HEK293T (cell line): Measurements from ENCODE around the gene SPOCD1.

Experiments
- CTCF ChIA-PET: fragments of 350-600 bp; formaldehyde crosslinking; extraction: SDS; loops from one replicate; lab custom pipeline; 2021; ENCODE audit warnings: antibody characterized with exemption, inconsistent platforms; lab: Yijun Ruan, JAX
- POLR2A ChIA-PET: fragments of 350-600 bp; formaldehyde crosslinking; extraction: SDS; loops from one replicate; lab custom pipeline; 2020; ENCODE audit warnings: antibody characterized with exemption, inconsistent platforms; lab: Yijun Ruan, JAX
- DNase-seq: peaks from one replicate; pipeline ENCODE4 v3.0.0; 2012; ENCODE audit warnings: mixed read lengths; ENCODE audit errors: extremely low spot score
- ARNT ChIP-seq: fragments of 450-650 bp; IDR thresholded peaks from 2 replicates; pipeline ENCODE4 v1.6.1; 2017; ENCODE audit warnings: mild to moderate bottlenecking
- BHLHE40 ChIP-seq: fragments of 450-650 bp; IDR thresholded peaks from 2 replicates; pipeline ENCODE4 v1.6.1; 2016; ENCODE audit warnings: mild to moderate bottlenecking, moderate library complexity, borderline replicate concordance
- CTBP1 ChIP-seq: fragments of 450-650 bp; IDR thresholded peaks from 2 replicates; pipeline ENCODE4 v1.6.1; 2016; ENCODE audit warnings: borderline replicate concordance
- ELF4 ChIP-seq: fragments of 450-650 bp; IDR thresholded peaks from 2 replicates; pipeline ENCODE4 v1.6.1; 2017; ENCODE audit warnings: antibody characterized with exemption
- FOXA1 ChIP-seq: fragments of 450-650 bp; IDR thresholded peaks from 2 replicates; pipeline ENCODE4 v1.6.1; 2016; ENCODE audit warnings: mild to moderate bottlenecking
- FOXK2 ChIP-seq: fragments of 450-650 bp; IDR thresholded peaks from 2 replicates; pipeline ENCODE4 v1.6.1; 2016; ENCODE audit warnings: mild to moderate bottlenecking
- FOXM1 ChIP-seq: fragments of 450-650 bp; IDR thresholded peaks from 2 replicates; pipeline ENCODE4 v1.6.1; 2017; ENCODE audit warnings: mild to moderate bottlenecking, borderline replicate concordance
- HDGF ChIP-seq: fragments of 450-650 bp; IDR thresholded peaks from 2 replicates; pipeline ENCODE4 v1.6.1; 2017; ENCODE audit warnings: antibody characterized with exemption, borderline replicate concordance
- L3MBTL2 ChIP-seq: fragments of 450-650 bp; conservative IDR thresholded peaks from 2 replicates; pipeline ENCODE4 v1.6.1; 2016; ENCODE audit warnings: mild to moderate bottlenecking
- LEF1 ChIP-seq: fragments of 450-650 bp; IDR thresholded peaks from 2 replicates; pipeline ENCODE4 v1.6.1; 2017; ENCODE audit warnings: mild to moderate bottlenecking, borderline replicate concordance
- NFRKB ChIP-seq: fragments of 450-650 bp; IDR thresholded peaks from 2 replicates; pipeline ENCODE4 v1.6.1; 2016; ENCODE audit warnings: mild to moderate bottlenecking, moderate library complexity
- SP1 ChIP-seq: fragments of 450-650 bp; IDR thresholded peaks from 2 replicates; pipeline ENCODE4 v1.6.1; 2017
- SUZ12 ChIP-seq: fragments of 450-650 bp; IDR thresholded peaks from 2 replicates; pipeline ENCODE4 v1.6.1; 2016; ENCODE audit warnings: mild to moderate bottlenecking
- TARDBP ChIP-seq: fragments of 450-650 bp; IDR thresholded peaks from 2 replicates; pipeline ENCODE4 v1.6.1; 2016
- ZNF384 ChIP-seq: fragments of 450-650 bp; IDR thresholded peaks from 2 replicates; pipeline ENCODE4 v1.6.1; 2016
- TF ChIP-seq, protein P1 (sequence below): fragments of 450-650 bp; IDR thresholded peaks from 2 replicates; pipeline ENCODE4 v1.6.1; 2016

The SPOCD1 gene

GRCh38 chr1:31796707-31797106 is 19.1 kb downstream of the SPOCD1 start:
- ChIA-PET CTCF (interaction anchor here (3.7 kb wide), 1 partner anchor 8 kb away, joined by 21 read pairs; no protein-coding TSS in a partner anchor), POLR2A (no interaction called here)
- TF ChIP-seq FOXK2, result no peak
- TF ChIP-seq LEF1, result no peak
- no peak for TF ChIP-seq SUZ12
- no peak for TF ChIP-seq NFRKB
- no peak for TF ChIP-seq ZNF384
- no peak for TF ChIP-seq HDGF
- TF ChIP-seq CTBP1, result no peak
- no peak for TF ChIP-seq FOXM1
- no peak for DNase-seq

DNA sequence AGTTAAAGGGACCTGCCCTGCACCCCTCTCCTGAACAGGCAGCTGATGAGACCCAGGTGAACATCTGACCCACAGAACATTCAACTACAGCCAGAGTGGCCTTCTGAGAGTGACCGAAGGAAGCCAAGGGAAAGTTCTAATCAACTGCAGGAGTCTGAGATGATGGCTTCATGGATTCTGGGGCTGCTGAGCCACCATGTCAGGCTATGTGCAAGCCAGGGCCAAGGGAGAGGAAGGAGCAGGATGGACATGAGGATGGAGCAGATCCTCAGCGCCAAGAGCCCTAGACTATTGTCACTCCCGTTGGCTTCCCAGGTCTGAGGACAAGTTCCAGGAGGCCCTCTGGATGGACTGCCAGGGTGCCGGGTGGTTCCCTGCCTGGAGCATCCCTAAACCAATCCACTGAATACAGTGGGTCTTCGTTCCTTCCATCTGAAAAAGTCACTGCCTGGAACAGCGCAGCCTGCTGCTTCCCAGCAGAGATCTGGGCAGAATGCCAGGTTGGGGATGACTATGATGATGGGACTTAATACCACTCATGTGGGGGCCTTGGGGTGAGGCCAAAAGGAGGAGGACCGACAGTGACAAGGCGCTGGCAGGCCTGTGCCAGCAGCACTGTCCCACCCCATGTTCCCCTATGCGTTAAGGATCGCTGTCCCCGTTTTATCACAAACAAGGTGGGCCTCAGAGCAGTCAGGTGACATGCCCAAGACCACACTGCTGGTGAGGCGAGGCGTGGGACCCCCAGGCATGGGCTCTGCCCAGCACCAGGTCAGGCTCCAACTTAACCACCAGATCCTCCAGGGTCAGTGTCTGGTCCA is 19.8 kb downstream of the SPOCD1 start:
- DNase-seq, result no peak
- no peak for TF ChIP-seq NFRKB
- TF ChIP-seq, protein P1, sequence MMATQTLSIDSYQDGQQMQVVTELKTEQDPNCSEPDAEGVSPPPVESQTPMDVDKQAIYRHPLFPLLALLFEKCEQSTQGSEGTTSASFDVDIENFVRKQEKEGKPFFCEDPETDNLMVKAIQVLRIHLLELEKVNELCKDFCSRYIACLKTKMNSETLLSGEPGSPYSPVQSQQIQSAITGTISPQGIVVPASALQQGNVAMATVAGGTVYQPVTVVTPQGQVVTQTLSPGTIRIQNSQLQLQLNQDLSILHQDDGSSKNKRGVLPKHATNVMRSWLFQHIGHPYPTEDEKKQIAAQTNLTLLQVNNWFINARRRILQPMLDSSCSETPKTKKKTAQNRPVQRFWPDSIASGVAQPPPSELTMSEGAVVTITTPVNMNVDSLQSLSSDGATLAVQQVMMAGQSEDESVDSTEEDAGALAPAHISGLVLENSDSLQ, result no peak
- no peak for TF ChIP-seq BHLHE40
- no peak for TF ChIP-seq TARDBP
- TF ChIP-seq HDGF, result no peak
- no peak for TF ChIP-seq ARNT
- TF ChIP-seq SUZ12, result no peak
- TF ChIP-seq CTBP1, result no peak
- no peak for TF ChIP-seq SP1
- no peak for TF ChIP-seq ZNF384
- CTCF ChIA-PET, result no interaction called here
- POLR2A ChIA-PET, result no interaction called here

GRCh38 chr1:31795096-31795675 is 20.6 kb downstream of the SPOCD1 start:
- POLR2A ChIA-PET, result no interaction called here
- TF ChIP-seq FOXA1 (no peak), ELF4 (no peak), FOXK2 (no peak), BHLHE40 (no peak), ARNT (no peak), NFRKB (no peak), LEF1 (no peak), CTBP1 (no peak), ZNF384 (no peak), SUZ12 (no peak), SP1 (no peak), FOXM1 (no peak), TARDBP (no peak), HDGF (no peak), L3MBTL2 (no peak)
- TF ChIP-seq, protein P1, result no peak
- CTCF ChIA-PET, result interaction anchor here (0.6 kb wide), 1 partner anchor 79 kb away, joined by 7 read pairs; no protein-coding TSS in a partner anchor
- no peak for DNase-seq

DNA sequence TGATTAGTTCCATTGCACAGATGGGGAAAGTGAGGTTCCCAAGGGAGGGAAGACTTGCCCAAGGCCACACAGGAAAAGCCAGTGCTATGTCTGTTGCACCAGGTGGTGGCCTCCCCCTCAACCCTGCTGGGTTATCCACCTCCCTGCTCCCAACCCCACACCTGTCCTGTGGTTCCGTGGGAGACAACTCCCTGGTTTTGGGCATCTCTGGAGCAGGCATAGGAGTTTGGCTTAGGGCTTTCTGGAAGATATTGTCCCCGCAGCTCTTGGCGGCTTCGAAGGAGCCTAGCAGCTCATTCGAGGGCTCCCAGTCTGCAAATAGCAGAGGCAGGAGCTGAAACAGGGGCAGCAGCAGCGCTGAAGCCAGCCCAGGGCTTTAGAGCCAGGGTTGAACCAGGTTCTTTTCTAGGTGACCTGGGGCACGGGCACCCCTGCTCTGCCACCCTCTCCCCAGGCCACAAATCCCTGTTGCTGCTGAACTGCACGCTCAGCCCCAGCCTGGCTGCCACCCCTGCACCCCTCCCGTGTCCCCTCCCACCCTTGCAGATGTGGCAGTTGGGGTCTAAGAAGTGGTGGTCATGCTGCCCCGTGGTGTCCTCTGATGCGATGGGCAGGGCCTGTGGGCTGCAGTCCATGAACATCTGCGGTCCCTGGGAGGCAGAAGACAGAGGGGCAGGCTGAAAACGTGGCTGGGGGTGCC is 22.1 kb downstream of the SPOCD1 start:
- no peak for DNase-seq
- POLR2A ChIA-PET, result no interaction called here
- CTCF ChIA-PET, result no interaction called here
- TF ChIP-seq SP1, result no peak
- no peak for TF ChIP-seq NFRKB
- TF ChIP-seq L3MBTL2, result no peak
- TF ChIP-seq ARNT, result no peak
- no peak for TF ChIP-seq FOXM1

DNA sequence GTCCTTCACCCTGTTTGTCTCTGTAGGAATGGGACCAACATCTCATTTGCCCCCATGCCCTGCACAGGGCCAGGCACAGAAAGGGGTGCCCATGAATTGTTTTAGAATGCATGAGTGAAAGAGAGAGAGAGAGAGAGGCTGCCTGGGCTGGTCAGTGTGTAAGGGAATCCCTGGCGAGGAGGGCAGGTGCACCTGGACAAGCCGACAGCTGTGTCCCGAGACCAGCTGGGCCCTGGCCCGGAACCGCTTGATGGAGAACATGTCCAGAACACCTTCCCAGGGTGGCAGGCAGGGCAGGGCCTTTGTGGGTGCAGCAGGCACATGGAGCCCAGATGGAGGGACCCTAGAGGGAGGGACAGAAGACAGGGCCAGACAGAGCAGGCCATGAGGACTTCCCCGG is 22.7 kb downstream of the SPOCD1 start:
- DNase-seq, result no peak
- POLR2A ChIA-PET, result no interaction called here
- CTCF ChIA-PET, result no interaction called here
- TF ChIP-seq HDGF (no peak), SUZ12 (no peak), TARDBP (no peak), BHLHE40 (no peak)

DNA sequence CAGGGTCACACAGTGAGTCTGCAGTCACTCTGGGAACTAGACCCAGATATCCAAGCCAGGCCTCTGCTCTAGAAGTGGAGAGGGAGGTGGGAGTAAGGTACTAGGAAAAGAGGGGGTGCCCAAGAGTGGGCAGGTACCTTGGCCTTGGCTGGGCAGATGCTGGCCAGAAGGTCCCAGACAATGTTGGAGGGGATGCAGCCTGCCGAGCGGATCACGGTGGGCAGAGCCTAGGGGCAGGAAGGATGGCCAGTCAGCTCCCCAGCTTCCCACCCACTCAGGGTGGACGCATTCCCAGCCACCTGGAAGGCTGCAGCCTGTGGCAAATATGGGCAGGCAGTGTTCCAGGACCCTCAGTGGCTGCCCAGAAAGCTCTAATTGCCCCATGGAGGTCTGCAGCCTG is 23.3 kb downstream of the SPOCD1 start:
- ChIA-PET CTCF (no interaction called here), POLR2A (no interaction called here)
- TF ChIP-seq, protein P1, result no peak
- TF ChIP-seq L3MBTL2 (no peak), ELF4 (no peak), SUZ12 (no peak), TARDBP (no peak), FOXK2 (no peak), ZNF384 (no peak), SP1 (no peak), FOXM1 (no peak)
- no peak for DNase-seq
